IMR-90 (cell line): ENCODE data around the gene NEK6.

Experiments used
- BHLHE40 ChIP-seq: fragments of 150-350 bp; IDR thresholded peaks from 2 replicates; pipeline ENCODE4 v1.6.1; 2016; ENCODE audit warnings: mild to moderate bottlenecking, low read depth, low read length
- CEBPB ChIP-seq: IDR thresholded peaks from 2 replicates; pipeline ENCODE4 v1.6.1; 2012; ENCODE audit warnings: low read depth, low read length, improper control_type of control experiment
- CHD1 ChIP-seq: IDR thresholded peaks from 2 replicates; pipeline ENCODE4 v1.6.1; 2012; ENCODE audit warnings: low read depth, low read length, improper control_type of control experiment
- CTCF ChIP-seq: conservative IDR thresholded peaks from 2 replicates; pipeline ENCODE4 v1.5.1; 2012; ENCODE audit warnings: mild to moderate bottlenecking, low read depth, low read length, improper control_type of control experiment
- ELK1 ChIP-seq: fragments of 150-350 bp; IDR thresholded peaks from 2 replicates; pipeline ENCODE4 v1.6.1; 2016; ENCODE audit warnings: low read depth, mild to moderate bottlenecking, low read length, moderate library complexity, borderline replicate concordance
- FOS ChIP-seq: fragments of 150-350 bp; IDR thresholded peaks from 2 replicates; pipeline ENCODE4 v1.6.1; 2016; ENCODE audit warnings: low read depth, low read length
- MAFK ChIP-seq: IDR thresholded peaks from 2 replicates; pipeline ENCODE4 v1.6.1; 2012; ENCODE audit warnings: low read depth, low read length, improper control_type of control experiment
- MAZ ChIP-seq: IDR thresholded peaks from 2 replicates; pipeline ENCODE4 v1.6.1; 2012; ENCODE audit warnings: low read depth, mild to moderate bottlenecking, low read length, improper control_type of control experiment, moderate library complexity, borderline replicate concordance
- MXI1 ChIP-seq: IDR thresholded peaks from 2 replicates; pipeline ENCODE4 v1.6.1; 2012; ENCODE audit warnings: low read depth, mild to moderate bottlenecking, low read length, moderate library complexity, borderline replicate concordance
- NFE2L2 ChIP-seq: fragments of 150-350 bp; IDR thresholded peaks from 2 replicates; pipeline ENCODE4 v1.6.1; 2016; ENCODE audit warnings: low read depth, mild to moderate bottlenecking, low read length
- POLR2A ChIP-seq: IDR thresholded peaks from 2 replicates; pipeline ENCODE4 v1.6.1; 2012; ENCODE audit warnings: mild to moderate bottlenecking, low read depth, low read length
- RAD21 ChIP-seq: IDR thresholded peaks from 2 replicates; pipeline ENCODE4 v1.6.1; 2012; ENCODE audit warnings: low read length, improper control_type of control experiment
- RCOR1 ChIP-seq: IDR thresholded peaks from 2 replicates; pipeline ENCODE4 v1.6.1; 2012; ENCODE audit warnings: mild to moderate bottlenecking, low read length, improper control_type of control experiment; ENCODE audit not compliant: insufficient replicate concordance
- SMC3 ChIP-seq: fragments of 150-350 bp; IDR thresholded peaks from 2 replicates; pipeline ENCODE4 v1.6.1; 2016; ENCODE audit warnings: low read depth, mild to moderate bottlenecking, antibody characterized with exemption, low read length, moderate library complexity

- TF ChIP-seq CTCF (no peak), MAZ (no peak), POLR2A (no peak), FOS (no peak), MAFK (no peak), RAD21 (no peak), MXI1 (no peak), BHLHE40 (no peak), SMC3 (no peak), CEBPB (no peak), NFE2L2 (no peak), RCOR1 (no peak), CHD1 (no peak), ELK1 (no peak)
These were observed 25.6 kb downstream of the NEK6 start for GRCh38 chr9:124283228-124283814.
